Measurements from ENCODE around the gene TBC1D20.

- TF ChIP-seq EZH2 (IDR thresholded peaks at IDR 0.05; ENCODE audit: low read length, unreplicated experiment) (no peak), CTCF (conservative IDR thresholded peaks at IDR 0.05; ENCODE audit: low read depth, low read length) (no peak), EZH2phosphoT487 (IDR thresholded peaks at IDR 0.05; ENCODE audit: borderline replicate concordance, low read length) (no peak)
Observed at GRCh38 chr20:474581-474980, 12.2 kb upstream of the TBC1D20 start.
